GM06990 (cell line): Measurements from ENCODE around the gene RPL36.

Source experiments
- DNase-seq: peaks from one replicate; pipeline ENCODE4 v3.0.0-alpha.2; 2011; ENCODE audit not compliant: insufficient read length; ENCODE audit errors: extremely low read depth
- H3K27me3 ChIP-seq: replicated peaks from 2 replicates; pipeline ENCODE4 v1.6.0; 2011; ENCODE audit warnings: low read length; ENCODE audit not compliant: control insufficient read depth, insufficient read depth
- H3K36me3 ChIP-seq: 2 replicates; pipeline ENCODE4 v1.5.1; 2011; ENCODE audit warnings: low read length; ENCODE audit not compliant: control insufficient read depth, insufficient read depth
- H3K4me3 ChIP-seq: replicated peaks from 2 replicates; pipeline ENCODE4 v1.5.1; 2011; ENCODE audit warnings: low read depth, mild to moderate bottlenecking, control low read depth, low read length
- TF ChIP-seq, protein P1 (sequence below): IDR thresholded peaks from 2 replicates; pipeline ENCODE4 v1.5.1; 2011; ENCODE audit warnings: low read length, control low read depth, mild to moderate bottlenecking, inconsistent platforms; ENCODE audit not compliant: insufficient read depth, poor library complexity, severe bottlenecking

The RPL36 gene

DNA sequence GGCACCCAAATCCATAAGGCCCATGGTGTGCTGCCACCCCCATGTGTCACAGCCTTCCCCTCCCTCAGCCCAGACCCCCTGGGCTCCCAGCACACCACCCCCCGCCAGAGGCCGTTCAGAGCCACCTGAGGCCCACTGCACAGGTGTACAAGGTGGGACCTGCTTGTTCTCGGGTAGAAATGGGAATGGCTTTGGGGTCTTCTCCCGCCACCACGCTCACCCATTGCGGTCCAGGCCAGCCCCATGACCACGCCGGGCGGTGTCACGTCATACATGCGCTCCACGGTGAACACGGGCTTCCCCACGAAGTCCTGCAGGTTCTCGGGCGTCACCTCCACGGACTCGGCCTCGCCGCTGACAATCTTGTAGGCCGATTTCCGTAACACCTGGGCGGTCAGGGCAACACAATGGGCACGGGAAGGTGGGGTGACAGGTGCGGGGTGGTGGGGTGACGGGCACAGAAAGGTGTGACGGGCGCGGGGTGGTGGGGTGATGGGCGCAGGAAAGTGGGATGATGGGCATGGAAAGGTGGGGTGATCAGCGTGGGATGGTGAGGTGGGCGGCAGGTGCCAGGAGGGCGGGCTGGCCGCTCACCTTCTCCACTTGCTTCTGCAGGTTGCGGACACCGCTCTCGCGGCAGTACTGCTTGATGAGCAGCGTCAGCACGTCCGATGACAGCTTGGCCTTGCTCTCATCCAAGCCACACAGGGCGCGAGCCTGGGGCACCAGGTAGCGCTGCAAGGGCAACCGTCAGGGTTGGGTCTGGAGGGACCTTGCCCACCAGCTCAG is 4.3 kb downstream of the RPL36 start:
- no peak for DNase-seq
- no peaks in the 10 kb centered on the region for H3K27me3 ChIP-seq
- H3K4me3 ChIP-seq: no peak overlapping the region
- TF ChIP-seq, protein P1, sequence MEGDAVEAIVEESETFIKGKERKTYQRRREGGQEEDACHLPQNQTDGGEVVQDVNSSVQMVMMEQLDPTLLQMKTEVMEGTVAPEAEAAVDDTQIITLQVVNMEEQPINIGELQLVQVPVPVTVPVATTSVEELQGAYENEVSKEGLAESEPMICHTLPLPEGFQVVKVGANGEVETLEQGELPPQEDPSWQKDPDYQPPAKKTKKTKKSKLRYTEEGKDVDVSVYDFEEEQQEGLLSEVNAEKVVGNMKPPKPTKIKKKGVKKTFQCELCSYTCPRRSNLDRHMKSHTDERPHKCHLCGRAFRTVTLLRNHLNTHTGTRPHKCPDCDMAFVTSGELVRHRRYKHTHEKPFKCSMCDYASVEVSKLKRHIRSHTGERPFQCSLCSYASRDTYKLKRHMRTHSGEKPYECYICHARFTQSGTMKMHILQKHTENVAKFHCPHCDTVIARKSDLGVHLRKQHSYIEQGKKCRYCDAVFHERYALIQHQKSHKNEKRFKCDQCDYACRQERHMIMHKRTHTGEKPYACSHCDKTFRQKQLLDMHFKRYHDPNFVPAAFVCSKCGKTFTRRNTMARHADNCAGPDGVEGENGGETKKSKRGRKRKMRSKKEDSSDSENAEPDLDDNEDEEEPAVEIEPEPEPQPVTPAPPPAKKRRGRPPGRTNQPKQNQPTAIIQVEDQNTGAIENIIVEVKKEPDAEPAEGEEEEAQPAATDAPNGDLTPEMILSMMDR: no peak
- peaks cover 62% of the 10 kb centered on the region for H3K36me3 ChIP-seq

DNA sequence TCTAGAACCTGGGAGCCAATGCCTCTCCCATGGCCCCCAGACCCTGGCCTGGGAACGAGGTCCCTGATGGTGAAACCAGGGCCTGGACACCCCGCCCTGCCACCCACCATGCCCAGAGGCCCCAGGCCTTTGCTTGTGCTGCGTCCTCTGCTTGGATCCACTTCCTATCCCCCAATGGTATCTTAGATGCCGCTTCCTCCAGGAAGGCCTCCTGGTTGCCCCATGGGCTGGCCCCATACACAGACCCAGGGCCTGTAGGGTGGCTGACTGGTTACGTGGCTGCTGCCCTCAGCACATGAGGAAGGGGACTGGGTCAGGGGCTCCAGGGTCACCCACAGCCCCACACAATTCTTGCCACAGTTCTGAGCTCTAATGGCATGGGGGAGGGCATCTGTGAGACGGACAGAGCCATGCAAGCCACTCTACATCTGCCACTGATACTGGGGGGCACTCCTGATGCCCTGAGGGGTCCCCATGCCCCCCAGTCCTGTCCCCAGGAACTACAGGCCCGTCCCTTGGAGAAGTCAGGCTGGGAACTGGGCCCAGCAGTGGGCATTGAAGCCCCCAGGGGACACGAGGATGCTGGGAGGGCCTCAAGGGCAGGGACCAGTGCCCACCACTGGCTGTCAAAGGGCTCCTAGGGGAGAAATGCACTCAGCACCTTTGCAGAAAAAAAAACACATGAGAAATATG is 5.0 kb downstream of the RPL36 start:
- no peak for DNase-seq
- H3K36me3 ChIP-seq: peaks cover 62% of the 10 kb centered on the region
- no peaks in the 10 kb centered on the region for H3K27me3 ChIP-seq
- no peak overlapping the region for H3K4me3 ChIP-seq
- TF ChIP-seq, protein P1: no peak

DNA sequence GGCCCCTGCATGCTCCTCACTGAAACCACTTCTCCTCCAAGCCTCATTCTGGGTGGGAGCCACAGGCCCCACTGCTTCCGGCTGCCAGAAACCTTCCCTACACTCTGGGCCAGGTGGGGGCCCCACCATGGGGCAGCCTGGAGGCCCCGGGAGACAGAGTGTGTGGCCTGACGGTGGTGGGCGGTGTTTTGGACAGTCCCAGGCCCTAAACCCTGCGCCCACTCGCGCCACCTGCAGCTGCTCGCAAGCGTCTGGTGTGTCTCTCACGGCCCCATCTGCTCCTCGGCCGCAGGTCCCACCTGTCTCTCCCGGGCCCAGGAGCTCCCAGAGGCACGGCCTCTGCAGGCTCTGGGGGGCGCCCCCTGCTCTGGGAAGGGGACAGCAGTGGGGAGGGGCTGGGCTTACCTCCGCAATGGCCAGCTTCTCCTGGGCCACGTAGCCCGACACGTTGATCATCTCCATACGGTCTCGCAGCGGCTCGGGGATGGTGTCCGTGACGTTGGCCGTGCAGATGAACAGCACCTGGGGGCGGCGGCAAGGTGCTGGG is 5.6 kb downstream of the RPL36 start:
- Histone ChIP-seq H3K27me3 (no peaks in the 10 kb centered on the region), H3K36me3 (peaks cover 65% of the 10 kb centered on the region), H3K4me3 (no peak overlapping the region)
- DNase-seq: no peak
- TF ChIP-seq, protein P1: no peak

DNA sequence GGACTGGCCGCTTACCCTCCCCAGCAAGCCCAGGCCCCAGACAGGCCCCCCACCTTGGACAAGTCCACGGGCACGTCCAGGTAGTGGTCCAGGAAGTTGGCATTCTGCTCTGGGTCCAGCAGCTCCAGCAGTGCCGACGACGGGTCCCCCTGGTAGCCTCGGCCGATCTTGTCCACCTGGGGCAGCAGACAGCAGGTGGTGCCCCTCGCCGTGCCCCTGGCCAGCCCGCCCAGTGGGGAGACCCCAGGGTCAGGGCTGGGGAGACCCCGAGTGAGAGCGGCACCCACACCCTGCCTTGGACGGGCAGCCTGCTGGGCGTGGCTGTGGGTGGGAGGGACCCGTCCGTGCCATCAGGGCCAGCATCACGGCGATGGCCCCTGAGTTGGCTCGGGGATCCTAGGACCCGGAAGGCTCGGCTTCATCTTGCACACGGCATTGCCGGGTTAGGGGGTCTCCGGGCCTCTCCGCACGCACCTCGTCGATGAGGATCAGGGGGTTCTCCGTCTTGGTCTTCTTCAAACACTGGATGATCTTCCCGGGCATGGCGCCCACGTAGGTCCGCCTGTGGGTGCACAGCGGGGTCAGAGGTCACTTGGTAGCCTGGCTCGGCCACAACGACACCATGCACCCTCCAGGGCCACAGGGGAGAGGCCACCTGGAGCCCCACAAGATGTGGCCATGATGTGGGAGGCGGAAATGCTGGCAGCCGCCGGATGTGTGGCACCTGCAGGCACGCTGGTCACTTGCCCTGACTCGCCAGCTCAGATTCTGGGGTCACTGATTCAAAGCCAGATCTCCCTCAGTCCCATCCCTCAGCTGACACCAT is 6.3 kb downstream of the RPL36 start:
- peaks cover 65% of the 10 kb centered on the region for H3K36me3 ChIP-seq

More for the DNA sequence above, 6.3 kb downstream of the RPL36 start:
- no peak overlapping the region for H3K4me3 ChIP-seq
- no peak for DNase-seq
- H3K27me3 ChIP-seq: no peaks in the 10 kb centered on the region
- TF ChIP-seq, protein P1: no peak
